Left lung (tissue), 10 donors: Measurements from ENCODE around the gene SEL1L3. TPM values are rescaled to one million over a fixed set of nuclear protein-coding genes. Genes with fewer than 3 reads are reported as not detected.

ENCODE experiments used
- ATAC-seq: fragments of 200-7000 bp; cut with Tn5 transposase; one replicate; pipeline ENCODE4 v1.9.1; 2020; ENCODE audit warnings: moderate library complexity
- DNase-seq, 4 donors: peaks; one replicate each; pipeline ENCODE4 v3.0.0-alpha.2; 2013 to 2020
- H3K27ac ChIP-seq, 2 donors: fragments of 200-600 bp; sonication (generic) in 1 of 2; one replicate each; pipeline versions ENCODE4 v1.5.0 to v1.8.0; 2020 to 2021
- H3K27me3 ChIP-seq, 2 donors: fragments of 200-600 bp; sonication (generic) in 1 of 2; one replicate each; pipeline versions ENCODE4 v1.5.0 to v1.8.0; 2020 to 2021
- H3K36me3 ChIP-seq, 2 donors: fragments of 200-600 bp; sonication (generic) in 1 of 2; one replicate each; pipeline versions ENCODE4 v1.5.0 to v1.8.0; 2020 to 2021
- H3K4me1 ChIP-seq, 2 donors: fragments of 200-600 bp; one replicate each; pipeline ENCODE4 v1.8.0; 2021
- H3K4me3 ChIP-seq, 2 donors: fragments of 200-600 bp; sonication (generic) in 1 of 2; one replicate each; pipeline versions ENCODE4 v1.5.0 to v1.8.0; 2020 to 2021; ENCODE audit warnings: mild to moderate bottlenecking in 1 of 2
- H3K9me3 ChIP-seq, 2 donors: fragments of 200-600 bp; sonication (generic) in 1 of 2; one replicate each; pipeline versions ENCODE4 v1.5.0 to v1.8.0; 2020 to 2021
- intact Hi-C, 2 donors: fragments of 100-400 bp; cut with DNase I; formaldehyde crosslinking; loops; one replicate each; pipeline versions ENCODE4 v1.11.2 to v1.14.2; 2022
- polyA plus RNA-seq, 6 donors: library from polyadenylated mRNA; unstranded; fragments of 120-200 nt; gene quantifications; one replicate each; pipeline ENCODE4 v1.2.1, GENCODE V29; 2013; ENCODE audit not compliant: insufficient read length in 6 of 6
- total RNA-seq, 2 donors: library from RNA; stranded (reverse); fragmentation: NEBNext Ultra II Directional; extraction: Animal tissue kit (Norgen Biotek cat#: 25700); gene quantifications; one replicate each; pipeline ENCODE4 v1.2.1, GENCODE V29; 2021
- TF ChIP-seq, protein P1 (sequence below), 2 donors: fragments of 200-600 bp; sonication (generic) in 1 of 2; IDR thresholded peaks; one replicate each; pipeline versions ENCODE4 v1.5.0 to v1.8.0; 2021; ENCODE audit warnings: antibody characterized with exemption in 2 of 2
- donor health status: DM: no; HTN: yes; CAD: no.
- donor health status: DM: no; HTN: no; CAD: no.

Gene SEL1L3
- total and polyA plus RNA-seq, 8 donors, result 88.1 to 191 (median 114) TPM

DNA sequence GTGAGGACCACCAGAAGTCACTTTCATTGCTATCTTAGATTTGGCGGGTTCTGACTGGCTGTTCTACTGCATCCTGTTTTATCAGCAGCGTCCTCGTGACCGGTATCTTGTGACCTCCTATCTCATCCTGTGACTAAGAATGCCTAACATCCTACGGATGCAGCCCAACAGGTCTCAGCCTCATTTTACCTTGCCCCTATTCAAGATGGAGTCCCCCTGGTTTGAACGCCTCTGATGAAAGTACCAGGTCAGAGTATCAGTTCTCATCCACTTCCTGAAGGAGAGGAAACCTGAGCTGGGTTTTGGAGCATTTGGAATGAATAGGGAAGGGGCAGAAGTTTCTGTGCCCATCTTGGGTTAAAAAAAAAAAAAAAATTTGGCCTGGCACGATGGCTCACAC is 136.9 kb downstream of the SEL1L3 start:
- H3K9me3 ChIP-seq, result no peaks in the 10 kb centered on the region
- no peaks in the 10 kb centered on the region for H3K27me3 ChIP-seq
- ATAC-seq (no peak), DNase-seq (no peak)
- intact Hi-C loops, result no loop called here
- H3K4me3 ChIP-seq, result no peak overlapping the region
- TF ChIP-seq, protein P1, sequence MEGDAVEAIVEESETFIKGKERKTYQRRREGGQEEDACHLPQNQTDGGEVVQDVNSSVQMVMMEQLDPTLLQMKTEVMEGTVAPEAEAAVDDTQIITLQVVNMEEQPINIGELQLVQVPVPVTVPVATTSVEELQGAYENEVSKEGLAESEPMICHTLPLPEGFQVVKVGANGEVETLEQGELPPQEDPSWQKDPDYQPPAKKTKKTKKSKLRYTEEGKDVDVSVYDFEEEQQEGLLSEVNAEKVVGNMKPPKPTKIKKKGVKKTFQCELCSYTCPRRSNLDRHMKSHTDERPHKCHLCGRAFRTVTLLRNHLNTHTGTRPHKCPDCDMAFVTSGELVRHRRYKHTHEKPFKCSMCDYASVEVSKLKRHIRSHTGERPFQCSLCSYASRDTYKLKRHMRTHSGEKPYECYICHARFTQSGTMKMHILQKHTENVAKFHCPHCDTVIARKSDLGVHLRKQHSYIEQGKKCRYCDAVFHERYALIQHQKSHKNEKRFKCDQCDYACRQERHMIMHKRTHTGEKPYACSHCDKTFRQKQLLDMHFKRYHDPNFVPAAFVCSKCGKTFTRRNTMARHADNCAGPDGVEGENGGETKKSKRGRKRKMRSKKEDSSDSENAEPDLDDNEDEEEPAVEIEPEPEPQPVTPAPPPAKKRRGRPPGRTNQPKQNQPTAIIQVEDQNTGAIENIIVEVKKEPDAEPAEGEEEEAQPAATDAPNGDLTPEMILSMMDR (IDR thresholded peaks at IDR 0.05), result no peak
- H3K36me3 ChIP-seq, result no peaks in the 10 kb centered on the region
- no peaks in the 10 kb centered on the region for H3K4me1 ChIP-seq
- no peak overlapping the region for H3K27ac ChIP-seq

DNA sequence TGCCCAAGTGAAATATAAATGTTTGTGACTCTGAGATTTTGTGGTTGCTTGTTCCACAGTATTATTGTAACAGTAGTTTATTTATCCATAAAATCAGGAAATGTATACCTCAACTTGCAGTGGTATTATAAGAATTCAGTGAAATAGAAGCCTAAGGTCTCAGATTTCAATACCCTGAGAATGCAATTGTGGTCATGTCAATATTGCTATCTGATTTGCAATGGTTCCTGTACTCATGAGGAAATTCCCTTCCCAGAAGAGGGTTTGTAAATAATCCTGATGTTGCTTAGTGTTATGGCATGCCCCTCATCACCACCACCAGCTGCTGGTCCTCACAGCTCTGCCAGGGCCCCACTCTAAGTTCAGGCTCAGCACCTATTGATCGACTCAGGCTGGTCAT is 139.4 kb downstream of the SEL1L3 start:
- no peak for ATAC-seq
- Histone ChIP-seq H3K27me3 (no peaks in the 10 kb centered on the region), H3K4me1 (no peaks in the 10 kb centered on the region), H3K4me3 (no peak overlapping the region), H3K36me3 (no peaks in the 10 kb centered on the region), H3K9me3 (no peaks in the 10 kb centered on the region), H3K27ac (no peak overlapping the region)
- TF ChIP-seq, protein P1 (IDR thresholded peaks at IDR 0.05), result no peak
- intact Hi-C loops, result no loop called here
- peak in 1 of 4 donors; percentile 2 for DNase-seq

DNA sequence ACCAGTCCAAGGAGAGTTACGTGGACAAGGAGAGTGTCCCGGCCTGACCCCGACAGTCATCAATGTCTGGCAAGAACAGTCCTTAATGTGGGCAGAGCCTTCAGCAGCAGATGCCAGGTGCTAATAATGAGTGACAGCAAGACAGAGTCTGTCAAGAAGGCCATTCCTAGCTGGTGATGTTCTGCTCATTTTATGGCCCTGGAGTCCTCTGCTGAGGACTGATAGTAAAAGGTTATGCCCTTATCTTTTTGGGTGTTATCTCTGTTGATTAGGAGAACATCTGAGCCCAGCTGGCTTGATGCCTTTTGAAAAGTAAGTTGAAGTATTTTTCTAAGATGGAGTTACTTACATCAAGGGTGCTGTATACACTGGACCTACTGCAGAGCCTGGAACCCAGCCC is 139.8 kb downstream of the SEL1L3 start:
- no peaks in the 10 kb centered on the region for H3K27me3 ChIP-seq
- no peaks in the 10 kb centered on the region for H3K9me3 ChIP-seq
- H3K4me3 ChIP-seq, result no peak overlapping the region
- intact Hi-C loops, result no loop called here
- DNase-seq, result no peak
- no peaks in the 10 kb centered on the region for H3K4me1 ChIP-seq
- H3K36me3 ChIP-seq, result no peaks in the 10 kb centered on the region
- no peak overlapping the region for H3K27ac ChIP-seq
- TF ChIP-seq, protein P1 (IDR thresholded peaks at IDR 0.05), result no peak
- no peak for ATAC-seq

DNA sequence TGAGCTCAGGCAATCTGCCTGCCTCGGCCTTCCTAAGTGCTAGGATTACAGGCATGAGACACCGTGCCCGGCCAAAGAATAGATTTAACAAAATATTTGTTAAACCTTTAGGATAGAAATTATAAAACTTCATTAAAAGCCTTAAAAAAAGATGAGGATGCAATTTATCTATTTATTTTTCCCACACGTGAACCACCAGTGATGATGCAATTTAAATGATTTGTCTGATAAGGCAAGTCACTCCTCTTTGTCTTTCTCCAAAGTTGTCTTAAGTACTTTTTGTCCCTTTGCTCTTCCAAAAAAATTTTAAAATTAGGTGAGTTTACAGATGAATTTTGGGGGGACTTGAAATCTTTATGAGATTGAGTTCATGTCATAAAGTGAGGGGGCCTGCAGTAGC is 149.0 kb downstream of the SEL1L3 start:
- H3K27ac ChIP-seq, result no peak overlapping the region
- H3K4me1 ChIP-seq, result no peaks in the 10 kb centered on the region
- TF ChIP-seq, protein P1 (IDR thresholded peaks at IDR 0.05), result no peak
- H3K4me3 ChIP-seq, result no peak overlapping the region
- ATAC-seq, result no peak
- H3K27me3 ChIP-seq, result no peaks in the 10 kb centered on the region
- intact Hi-C loops, result no loop called here
- no peaks in the 10 kb centered on the region for H3K36me3 ChIP-seq
- H3K9me3 ChIP-seq, result no peaks in the 10 kb centered on the region
- DNase-seq, result no peak

DNA sequence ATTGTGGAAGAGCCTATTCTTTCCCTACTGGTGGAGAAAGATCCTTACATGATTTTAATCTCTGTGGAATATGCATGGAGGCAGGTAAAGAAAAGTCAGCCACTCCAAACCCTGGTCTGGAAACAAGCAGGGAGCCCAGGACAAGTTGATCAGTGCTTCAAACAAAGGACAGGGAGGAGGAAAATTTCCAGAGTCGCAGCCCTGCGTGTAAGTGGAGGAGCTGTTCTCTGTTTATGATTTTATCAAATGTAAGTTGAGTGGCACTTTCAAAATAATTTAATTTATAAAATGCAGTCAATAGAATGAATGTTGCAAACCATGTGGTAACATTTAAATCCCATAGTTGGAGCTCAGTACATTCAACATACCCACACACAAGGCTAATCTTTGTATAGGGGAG is 150.2 kb downstream of the SEL1L3 start:
- Histone ChIP-seq H3K9me3 (no peaks in the 10 kb centered on the region), H3K4me3 (no peak overlapping the region), H3K27ac (no peak overlapping the region), H3K36me3 (no peaks in the 10 kb centered on the region), H3K4me1 (no peaks in the 10 kb centered on the region), H3K27me3 (no peaks in the 10 kb centered on the region)
- no peak for DNase-seq
- no peak for ATAC-seq
- intact Hi-C loops, result no loop called here
- TF ChIP-seq, protein P1 (IDR thresholded peaks at IDR 0.05), result no peak
